GM20000 (cell line): ENCODE data around the gene SIDT1.

Source experiments
- DNase-seq: peaks from one replicate; pipeline ENCODE4 v3.0.0; 2012; ENCODE audit warnings: low spot score
- CTCF ChIP-seq: IDR thresholded peaks from 2 replicates; pipeline ENCODE4 v1.5.1; 2012; ENCODE audit warnings: mild to moderate bottlenecking, control low read depth; ENCODE audit errors: extremely low read depth, missing control alignments

The SIDT1 gene

GRCh38 chr3:113623811-113624210, 91.5 kb downstream of the SIDT1 start:
- no peak for DNase-seq
- TF ChIP-seq CTCF, result no peak

- DNase-seq, result no peak
- no peak for TF ChIP-seq CTCF
These were observed 93.5 kb downstream of the SIDT1 start for GRCh38 chr3:113625834-113626233.

GRCh38 chr3:113626503-113627371, 94.4 kb downstream of the SIDT1 start:
- DNase-seq, result peak; percentile 63
- peak; percentile 46 for TF ChIP-seq CTCF

GRCh38 chr3:113628316-113628715, 96.0 kb downstream of the SIDT1 start:
- no peak for TF ChIP-seq CTCF

GRCh38 chr3:113628788-113629187, 96.4 kb downstream of the SIDT1 start:
- TF ChIP-seq CTCF, result no peak

More at GRCh38 chr3:113628316-113628715, 96.0 kb downstream of the SIDT1 start:
- no peak for DNase-seq

GRCh38 chr3:113629584-113630421, 97.4 kb downstream of the SIDT1 start:
- TF ChIP-seq CTCF, result no peak
- DNase-seq, result no peak

More at GRCh38 chr3:113628788-113629187, 96.4 kb downstream of the SIDT1 start:
- DNase-seq, result no peak
